GM12872 (cell line): ENCODE data around the gene PBRM1.

Experiments used
- TF ChIP-seq, protein P1 (sequence below): IDR thresholded peaks from 3 replicates; pipeline ENCODE4 v1.5.1; 2011; ENCODE audit warnings: low read depth, mild to moderate bottlenecking, low read length, moderate library complexity; ENCODE audit not compliant: insufficient read depth

Gene PBRM1

DNA sequence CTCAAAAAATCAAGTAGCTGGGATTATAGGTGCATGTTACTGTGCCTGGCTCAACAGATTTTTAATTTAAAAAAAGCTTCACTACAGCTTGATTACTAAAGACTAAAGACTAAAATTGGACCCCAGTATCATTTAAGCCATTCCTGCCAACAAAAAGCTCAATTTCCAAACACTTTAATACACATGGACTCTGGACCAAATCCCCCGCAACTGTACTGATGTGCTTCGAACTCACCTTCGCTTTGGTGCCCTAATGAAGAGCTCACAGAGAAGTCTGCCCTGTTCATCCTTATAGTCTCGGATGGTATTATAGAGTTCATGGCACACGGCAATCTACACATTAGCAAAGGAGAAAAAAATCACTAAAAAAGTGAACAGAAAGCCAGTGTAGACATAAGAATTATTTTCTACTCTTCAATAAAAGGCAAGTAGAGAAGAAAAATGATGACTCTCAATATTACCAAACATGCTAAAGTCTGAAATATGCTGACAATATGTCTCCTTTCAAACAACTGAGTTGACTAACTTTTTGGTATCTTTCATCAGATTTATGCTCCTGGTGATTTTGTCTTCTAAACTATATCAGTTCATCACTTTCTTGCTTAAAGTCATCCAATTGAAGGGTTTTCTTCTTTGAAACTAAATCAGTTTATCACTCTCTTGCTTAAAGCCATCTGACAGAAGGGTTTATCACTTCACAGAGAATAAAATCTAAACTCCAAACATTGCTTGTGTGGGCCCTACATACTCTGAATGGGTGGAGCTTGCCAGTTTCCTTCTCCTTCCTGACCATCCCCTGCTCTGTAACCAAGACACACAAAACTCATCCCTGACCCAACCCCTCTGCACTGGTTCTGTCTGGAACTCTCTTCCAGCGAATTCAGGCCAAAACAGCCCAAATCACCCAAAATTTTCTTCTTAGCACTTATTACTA is 7.2 kb downstream of the PBRM1 start:
- TF ChIP-seq, protein P1, sequence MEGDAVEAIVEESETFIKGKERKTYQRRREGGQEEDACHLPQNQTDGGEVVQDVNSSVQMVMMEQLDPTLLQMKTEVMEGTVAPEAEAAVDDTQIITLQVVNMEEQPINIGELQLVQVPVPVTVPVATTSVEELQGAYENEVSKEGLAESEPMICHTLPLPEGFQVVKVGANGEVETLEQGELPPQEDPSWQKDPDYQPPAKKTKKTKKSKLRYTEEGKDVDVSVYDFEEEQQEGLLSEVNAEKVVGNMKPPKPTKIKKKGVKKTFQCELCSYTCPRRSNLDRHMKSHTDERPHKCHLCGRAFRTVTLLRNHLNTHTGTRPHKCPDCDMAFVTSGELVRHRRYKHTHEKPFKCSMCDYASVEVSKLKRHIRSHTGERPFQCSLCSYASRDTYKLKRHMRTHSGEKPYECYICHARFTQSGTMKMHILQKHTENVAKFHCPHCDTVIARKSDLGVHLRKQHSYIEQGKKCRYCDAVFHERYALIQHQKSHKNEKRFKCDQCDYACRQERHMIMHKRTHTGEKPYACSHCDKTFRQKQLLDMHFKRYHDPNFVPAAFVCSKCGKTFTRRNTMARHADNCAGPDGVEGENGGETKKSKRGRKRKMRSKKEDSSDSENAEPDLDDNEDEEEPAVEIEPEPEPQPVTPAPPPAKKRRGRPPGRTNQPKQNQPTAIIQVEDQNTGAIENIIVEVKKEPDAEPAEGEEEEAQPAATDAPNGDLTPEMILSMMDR = no peak

DNA sequence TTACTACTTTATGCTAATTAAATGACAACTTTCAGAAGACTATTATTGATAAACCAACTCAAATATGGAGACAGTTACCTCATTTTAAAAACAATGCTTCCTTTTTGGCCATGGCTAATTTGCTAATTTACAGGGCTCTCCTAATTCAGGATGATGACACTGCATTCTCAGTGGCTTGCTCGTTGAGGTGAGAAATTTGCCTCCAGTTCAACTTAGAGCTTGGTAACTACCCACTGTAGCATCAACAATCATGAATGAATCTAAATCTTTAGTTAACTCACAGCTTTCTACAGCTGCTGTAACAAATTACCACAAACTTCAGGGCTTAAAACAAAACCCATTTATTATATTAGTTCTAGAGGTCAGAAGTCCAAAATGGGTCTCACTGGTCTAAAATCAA is 14.0 kb downstream of the PBRM1 start:
- TF ChIP-seq, protein P1 = no peak

DNA sequence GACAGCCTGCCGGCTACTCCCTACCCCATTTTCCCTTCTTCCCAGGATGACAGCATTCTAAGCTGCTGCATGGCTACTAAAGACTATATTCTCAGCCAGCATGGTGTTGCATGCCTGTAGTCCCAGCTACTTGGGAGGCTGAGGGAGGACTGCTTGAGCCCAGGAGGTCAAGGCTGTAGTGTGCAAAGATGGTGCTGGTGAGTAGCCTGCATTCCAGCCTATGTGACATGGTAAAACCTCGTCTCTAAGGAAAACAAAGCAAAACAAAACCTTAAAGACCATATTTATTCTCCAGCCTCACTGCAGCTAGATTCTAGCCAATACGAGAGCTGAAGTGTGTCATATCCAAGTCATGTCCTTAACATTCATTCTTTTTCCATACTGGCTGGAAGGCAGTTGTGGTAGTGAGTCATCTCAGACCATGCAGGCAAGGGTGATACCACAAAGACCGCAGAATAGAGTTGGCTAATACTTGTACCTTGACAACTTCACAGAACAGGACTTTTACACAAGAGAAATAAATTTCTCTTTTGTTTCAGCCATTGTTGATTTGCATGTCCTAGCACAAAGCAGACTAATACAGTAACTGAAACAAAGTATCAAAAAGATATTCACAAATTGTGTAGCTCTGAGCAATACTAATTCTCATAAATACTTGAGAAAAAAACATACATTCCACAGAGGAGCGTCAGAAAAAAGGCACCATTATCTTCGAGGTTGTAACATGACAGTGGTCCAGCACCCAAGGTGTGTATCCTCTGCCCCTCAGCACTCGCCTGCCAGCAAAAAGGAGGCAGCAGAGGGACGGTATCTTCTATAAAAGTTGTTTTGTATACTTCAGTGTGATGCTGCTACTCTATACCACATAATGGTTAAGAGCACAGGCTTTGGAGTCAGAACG is 14.8 kb downstream of the PBRM1 start:
- TF ChIP-seq, protein P1 = no peak

DNA sequence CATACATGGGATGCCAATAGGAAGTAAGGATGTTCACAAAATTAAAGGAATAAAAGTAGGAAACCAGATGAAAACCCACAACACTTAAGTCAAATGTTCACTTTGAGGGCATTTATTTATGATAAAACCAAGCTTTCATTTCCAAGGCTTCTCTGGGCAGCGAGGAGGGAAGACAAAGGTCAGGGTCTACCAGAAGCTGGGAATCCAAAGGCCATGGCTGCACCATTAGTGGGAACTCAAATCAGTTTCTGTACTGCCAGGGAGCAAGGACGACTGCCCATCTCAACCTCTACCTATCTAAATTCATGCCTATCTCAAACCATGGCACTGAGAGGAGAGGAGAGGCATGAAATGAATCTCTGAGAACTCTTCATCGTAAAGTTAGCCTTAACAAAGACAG is 22.6 kb downstream of the PBRM1 start:
- TF ChIP-seq, protein P1 = no peak

DNA sequence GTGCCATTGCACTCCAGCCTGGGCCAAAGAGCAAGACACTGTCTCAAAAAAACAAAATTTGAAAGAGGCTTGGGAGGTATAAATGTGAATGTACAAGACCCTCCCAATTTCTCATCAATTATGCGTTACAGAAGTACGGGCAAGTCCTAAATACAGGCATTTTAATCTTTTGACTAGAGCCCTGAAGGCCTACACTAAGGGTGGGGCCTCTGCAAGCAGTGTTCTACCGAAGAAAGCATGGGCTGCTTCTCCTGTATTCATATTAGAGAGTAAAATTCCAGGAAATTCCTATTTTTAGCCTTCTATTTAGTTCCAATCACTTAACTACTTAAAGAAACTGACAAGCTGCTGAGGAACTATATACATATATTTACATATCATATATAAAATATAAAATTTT is 25.7 kb downstream of the PBRM1 start:
- TF ChIP-seq, protein P1 = no peak

DNA sequence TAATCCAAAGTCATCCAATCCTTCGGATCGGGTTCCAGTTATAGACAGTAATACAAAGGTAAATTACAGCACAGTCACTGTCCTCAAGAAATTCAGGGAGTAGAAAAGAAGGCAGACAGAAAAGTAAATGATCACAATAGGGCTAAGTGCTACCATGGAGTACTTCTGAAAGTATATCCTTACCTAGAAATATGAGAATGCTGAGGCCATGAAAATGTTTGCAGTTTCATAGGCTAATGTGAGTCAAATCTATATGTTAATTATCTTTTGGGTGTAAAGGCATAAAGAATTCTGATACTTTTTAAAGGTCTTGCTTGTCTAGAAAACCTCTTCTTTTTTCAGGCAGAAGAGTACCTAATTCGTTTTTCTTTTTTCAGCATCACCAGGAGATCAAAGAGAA is 29.8 kb downstream of the PBRM1 start:
- TF ChIP-seq, protein P1 = no peak

DNA sequence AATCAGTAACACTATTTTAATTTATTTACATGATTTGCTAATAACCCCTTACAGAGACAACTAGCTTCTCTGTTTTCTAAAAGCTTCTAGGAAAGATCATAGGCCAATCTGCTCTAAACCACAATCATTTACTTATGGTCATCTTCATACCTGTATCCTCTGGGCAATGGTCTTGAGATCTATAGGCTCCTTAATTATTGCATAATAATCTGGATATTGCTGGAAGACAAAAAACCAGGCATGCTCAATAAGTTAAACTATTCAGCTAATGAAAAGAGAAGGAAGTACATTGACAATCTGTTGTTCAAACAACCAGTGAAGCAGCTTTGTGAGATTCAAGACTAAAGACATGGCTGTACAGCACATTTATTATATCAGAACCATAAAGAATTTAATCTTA is 34.1 kb downstream of the PBRM1 start:
- TF ChIP-seq, protein P1 = no peak
